ENCODE measurements around the gene USP22. TPM values are rescaled to one million over a fixed set of nuclear protein-coding genes. Genes with fewer than 3 reads are reported as not detected.

USP22 gene
- total and polyA plus RNA-seq, 8 donors, result 28.1 to 394 (median 161) TPM

DNA sequence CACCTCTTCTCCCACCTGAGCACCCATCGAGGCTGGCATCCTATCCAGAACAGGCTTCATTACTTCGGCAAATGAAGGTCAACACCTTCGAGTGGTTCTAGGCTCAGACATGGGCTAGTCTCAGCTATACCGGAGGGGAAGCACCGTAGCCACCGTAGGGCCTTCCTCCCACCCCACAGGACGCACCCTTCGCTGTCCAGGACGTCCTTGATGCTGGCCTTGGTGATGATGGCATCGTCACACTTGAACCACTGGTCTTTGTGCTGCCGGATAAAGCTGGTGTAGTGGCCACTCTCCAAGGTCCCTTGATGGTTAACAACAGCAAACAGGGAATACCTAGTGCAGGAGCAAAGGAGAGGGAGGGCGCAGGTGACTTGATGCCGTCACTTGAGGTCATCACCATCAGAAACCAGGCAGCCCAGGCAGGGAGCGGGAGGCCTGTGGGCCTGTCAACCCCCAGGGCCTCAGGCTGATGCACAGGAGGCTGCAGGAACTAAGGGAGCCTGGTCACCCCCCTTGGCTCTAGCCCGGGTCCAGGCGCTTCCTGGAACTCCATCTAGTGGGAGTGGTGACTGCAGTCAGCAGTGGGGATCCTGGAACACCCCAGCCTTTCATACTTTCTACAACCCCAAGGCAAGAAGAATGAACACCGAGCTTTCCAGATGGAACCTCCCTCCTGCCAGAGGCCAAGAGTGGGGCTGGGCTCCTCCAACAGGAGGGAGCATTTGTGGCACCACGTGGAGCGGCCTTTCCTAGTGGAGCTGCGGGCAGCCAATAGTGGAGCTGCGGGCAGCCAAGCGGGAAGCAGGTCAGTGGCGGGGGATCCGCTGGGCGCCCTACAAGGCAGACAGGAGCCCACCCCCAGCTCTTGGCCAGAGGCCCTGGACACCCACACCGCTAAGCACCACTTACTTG, 38.5 kb downstream of the USP22 start:
- Histone ChIP-seq H3K4me1 (peaks cover 22 to 54% (median 43%) of the 10 kb centered on the region in 4 donors), H3K27me3 (no peaks in the 10 kb centered on the region), H3K4me3 (no peak overlapping the region), H3K27ac (no peak overlapping the region), H3K9me3 (no peaks in the 10 kb centered on the region), H3K36me3 (peaks cover 80 to 100% (median 99%) of the 10 kb centered on the region in 4 donors)
- TF ChIP-seq EP300 (IDR thresholded peaks at IDR 0.05) (no peak), POLR2AphosphoS5 (IDR thresholded peaks at IDR 0.05) (no peak), POLR2A (IDR thresholded peaks at IDR 0.05) (no peak)
- TF ChIP-seq, protein P1, sequence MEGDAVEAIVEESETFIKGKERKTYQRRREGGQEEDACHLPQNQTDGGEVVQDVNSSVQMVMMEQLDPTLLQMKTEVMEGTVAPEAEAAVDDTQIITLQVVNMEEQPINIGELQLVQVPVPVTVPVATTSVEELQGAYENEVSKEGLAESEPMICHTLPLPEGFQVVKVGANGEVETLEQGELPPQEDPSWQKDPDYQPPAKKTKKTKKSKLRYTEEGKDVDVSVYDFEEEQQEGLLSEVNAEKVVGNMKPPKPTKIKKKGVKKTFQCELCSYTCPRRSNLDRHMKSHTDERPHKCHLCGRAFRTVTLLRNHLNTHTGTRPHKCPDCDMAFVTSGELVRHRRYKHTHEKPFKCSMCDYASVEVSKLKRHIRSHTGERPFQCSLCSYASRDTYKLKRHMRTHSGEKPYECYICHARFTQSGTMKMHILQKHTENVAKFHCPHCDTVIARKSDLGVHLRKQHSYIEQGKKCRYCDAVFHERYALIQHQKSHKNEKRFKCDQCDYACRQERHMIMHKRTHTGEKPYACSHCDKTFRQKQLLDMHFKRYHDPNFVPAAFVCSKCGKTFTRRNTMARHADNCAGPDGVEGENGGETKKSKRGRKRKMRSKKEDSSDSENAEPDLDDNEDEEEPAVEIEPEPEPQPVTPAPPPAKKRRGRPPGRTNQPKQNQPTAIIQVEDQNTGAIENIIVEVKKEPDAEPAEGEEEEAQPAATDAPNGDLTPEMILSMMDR (IDR thresholded peaks at IDR 0.05), result no peak
- DNase-seq, result no peak
- 72 to 78% (median 75%) methylated on average over 16 to 26 of the region's 26 CpGs for WGBS, 5 donors
- intact Hi-C loops (cut with DNase I; ENCODE audit: low total_unique reads), result no loop called here

DNA sequence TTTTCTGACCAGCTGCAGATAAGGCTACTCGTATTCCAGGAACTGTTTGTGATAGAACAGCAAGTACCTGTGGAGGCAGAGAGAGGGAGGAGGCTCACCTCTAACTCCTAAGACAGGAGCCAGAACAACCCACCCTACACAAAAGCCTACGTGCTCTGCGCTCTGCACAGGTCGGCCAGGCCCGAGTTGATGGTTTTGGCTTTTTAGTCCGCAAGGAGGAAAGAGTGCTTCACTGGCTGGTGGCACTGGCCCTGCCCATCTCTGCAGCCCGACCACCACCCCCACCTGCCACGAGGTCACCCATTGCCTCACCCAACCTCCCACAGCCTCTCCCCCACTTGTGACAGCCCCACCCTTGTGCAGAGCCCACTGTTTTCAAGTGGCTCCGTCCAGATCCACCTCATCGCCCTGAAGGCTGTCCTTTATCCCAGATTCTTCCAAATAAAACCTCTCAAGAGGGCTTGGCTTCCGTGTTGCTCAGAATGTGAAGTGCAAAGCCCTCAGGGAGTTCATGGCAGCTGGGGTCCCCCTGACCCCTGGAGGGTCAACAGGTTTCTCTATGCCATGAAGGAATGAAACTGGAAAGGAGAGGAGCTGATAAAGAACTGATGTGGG, 39.7 kb downstream of the USP22 start:
- 43 to 73% (median 59%) methylated on average over 11 of the region's 11 CpGs for WGBS, 5 donors
- H3K36me3 ChIP-seq, result peaks cover 69 to 97% (median 92%) of the 10 kb centered on the region in 4 donors

DNA sequence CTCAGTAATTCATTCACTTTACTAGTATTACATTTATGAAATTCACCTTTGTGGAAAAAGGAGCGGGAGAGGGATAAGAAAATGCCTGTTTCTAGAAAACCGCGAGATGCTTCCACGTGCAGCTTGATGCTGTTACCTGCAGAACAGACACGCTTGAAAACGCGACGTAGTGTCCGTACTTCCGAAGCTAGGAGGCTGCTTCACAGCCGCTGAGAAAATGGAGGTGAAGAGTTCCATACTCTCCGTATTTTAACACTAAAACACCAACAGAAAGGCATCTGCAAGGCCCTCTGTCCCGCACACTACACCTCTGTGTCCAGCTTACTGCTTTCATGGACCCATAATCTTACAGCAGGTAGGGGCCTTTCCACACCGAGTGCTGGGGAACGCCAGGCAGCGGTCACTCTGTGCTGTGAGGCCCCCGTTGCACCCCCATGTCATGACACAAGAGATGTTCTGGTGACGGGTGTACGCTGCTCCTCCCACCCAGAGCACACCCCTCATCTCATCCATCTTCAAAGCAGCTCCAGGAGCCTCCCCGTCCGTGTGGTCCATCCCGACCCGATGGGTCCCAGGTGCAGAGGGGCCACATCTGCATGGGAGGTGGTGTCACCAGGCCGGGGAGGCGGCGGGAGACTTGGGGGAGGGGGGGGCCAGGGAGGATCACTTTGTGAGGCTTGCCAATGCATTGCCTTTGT, 40.4 kb downstream of the USP22 start:
- peaks cover 32 to 70% (median 52%) of the 10 kb centered on the region in 4 donors for H3K4me1 ChIP-seq
- intact Hi-C loops (cut with DNase I; ENCODE audit: low total_unique reads), result no loop called here
- peak in 1 of 2 donors; percentile 9 for DNase-seq
- H3K27ac ChIP-seq, result peak overlapping the region in 3 of 5 donors; percentile 24 to 59 (median 39)
- no peak overlapping the region for H3K4me3 ChIP-seq
- H3K9me3 ChIP-seq, result no peaks in the 10 kb centered on the region
- no peaks in the 10 kb centered on the region for H3K27me3 ChIP-seq
- no peak for TF ChIP-seq POLR2AphosphoS5 (IDR thresholded peaks at IDR 0.05)
- no peak for TF ChIP-seq EP300 (IDR thresholded peaks at IDR 0.05)
- no peak for TF ChIP-seq POLR2A (IDR thresholded peaks at IDR 0.05)
- TF ChIP-seq, protein P1 (IDR thresholded peaks at IDR 0.05), result no peak
- peaks cover 62 to 90% (median 85%) of the 10 kb centered on the region in 4 donors for H3K36me3 ChIP-seq
- WGBS, 5 donors, result 83 to 90% (median 85%) methylated on average over 24 to 26 of the region's 26 CpGs

More for the DNA sequence above, 39.7 kb downstream of the USP22 start:
- TF ChIP-seq POLR2AphosphoS5 (IDR thresholded peaks at IDR 0.05) (no peak), EP300 (IDR thresholded peaks at IDR 0.05) (no peak), POLR2A (IDR thresholded peaks at IDR 0.05) (no peak)
- TF ChIP-seq, protein P1 (IDR thresholded peaks at IDR 0.05), result no peak
- intact Hi-C loops (cut with DNase I; ENCODE audit: low total_unique reads), result no loop called here
- peak in 1 of 2 donors; percentile 10 for DNase-seq
- Histone ChIP-seq H3K4me1 (peaks cover 27 to 65% (median 52%) of the 10 kb centered on the region in 4 donors), H3K9me3 (no peaks in the 10 kb centered on the region), H3K27me3 (no peaks in the 10 kb centered on the region), H3K4me3 (no peak overlapping the region), H3K27ac (peak overlapping the region; percentile 17 to 59 (median 39))

DNA sequence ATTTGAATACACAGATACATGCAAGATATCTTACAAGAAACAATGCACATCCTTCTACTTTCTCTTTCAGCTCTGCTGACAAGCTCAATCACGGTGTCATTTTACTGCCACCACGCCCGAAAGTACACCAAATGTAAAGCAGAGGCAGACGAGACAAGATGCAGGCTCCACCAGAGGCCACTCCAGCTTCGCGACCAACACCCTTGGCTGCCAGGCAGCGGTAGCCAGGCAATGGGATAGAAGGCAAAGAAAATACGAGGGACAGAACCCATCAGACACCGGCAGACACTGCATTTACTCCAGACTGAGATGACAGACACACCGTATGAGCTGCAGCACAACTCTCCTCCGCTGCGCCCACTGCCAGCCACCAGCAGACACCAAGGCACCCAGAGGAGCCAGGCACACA, 41.0 kb downstream of the USP22 start:
- intact Hi-C loops (cut with DNase I; ENCODE audit: low total_unique reads), result no loop called here
- peaks cover 56 to 84% (median 79%) of the 10 kb centered on the region in 4 donors for H3K36me3 ChIP-seq
- H3K27me3 ChIP-seq, result no peaks in the 10 kb centered on the region
- H3K9me3 ChIP-seq, result no peaks in the 10 kb centered on the region
- peaks cover 32 to 70% (median 54%) of the 10 kb centered on the region in 4 donors for H3K4me1 ChIP-seq
- DNase-seq, result peak in 1 of 2 donors; percentile 51
- peak overlapping the region in 3 of 5 donors; percentile 11 to 40 (median 39) for H3K27ac ChIP-seq
- no peak for TF ChIP-seq POLR2A (IDR thresholded peaks at IDR 0.05)
- TF ChIP-seq POLR2AphosphoS5 (IDR thresholded peaks at IDR 0.05), result no peak
- TF ChIP-seq EP300 (IDR thresholded peaks at IDR 0.05), result no peak
- TF ChIP-seq, protein P1 (IDR thresholded peaks at IDR 0.05), result no peak
- no peak overlapping the region for H3K4me3 ChIP-seq
- 52 to 81% (median 73%) methylated on average over 12 of the region's 12 CpGs for WGBS, 5 donors

Measured in stomach (tissue), 9 donors.